Measurements from ENCODE around the gene CAPZB. TPM values are rescaled to one million over a fixed set of nuclear protein-coding genes. Genes with fewer than 3 reads are reported as not detected.

CAPZB gene
- polyA plus RNA-seq, 3 donors, result 290 to 504 (median 407) TPM

DNA sequence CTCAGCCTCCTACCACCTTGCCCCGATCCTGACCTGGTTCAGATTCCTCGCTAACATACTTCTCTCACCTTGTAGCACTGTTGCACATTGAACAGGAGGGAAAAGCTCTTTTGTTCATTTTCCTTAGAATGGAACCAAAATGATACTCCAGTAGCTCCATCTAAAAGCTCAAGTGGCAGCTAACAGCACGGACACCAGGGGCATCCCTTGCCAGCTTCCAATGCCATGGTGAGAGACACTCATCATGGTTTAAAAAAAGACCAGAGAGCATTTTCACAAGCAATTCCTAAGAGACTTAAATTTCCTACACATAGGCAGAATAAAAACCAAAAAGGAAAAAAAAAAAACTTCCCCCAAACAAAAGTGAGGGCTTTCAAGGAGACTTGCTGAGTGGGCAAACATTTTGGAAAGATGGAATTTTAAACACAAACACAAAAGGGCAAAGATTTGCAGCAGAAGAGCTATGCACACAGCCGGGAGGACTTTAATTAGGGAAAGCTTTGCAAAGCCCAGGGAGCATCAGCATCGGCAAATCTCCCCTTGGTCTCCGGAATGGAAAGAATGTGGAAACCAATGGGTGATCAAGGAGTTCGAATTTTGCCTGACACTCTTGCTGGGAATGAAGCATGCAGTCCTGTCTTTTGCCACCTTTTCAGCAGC, 84.3 kb downstream of the CAPZB start:
- peaks cover 0 to 2% (median 0%) of the 10 kb centered on the region in 3 donors for H3K27me3 Mint-ChIP-seq (ENCODE audit: low read depth in 3 of 3)
- Histone ChIP-seq H3K9ac (ENCODE audit: insufficient read depth, low read length, poor library complexity, severe bottlenecking) (no peak overlapping the region), H3K4me3 (replicated peaks in 1 of 3; ENCODE audit: low read depth in 2 of 3, low read length in 3 of 3) (no peak overlapping the region), H4K20me1 (ENCODE audit: insufficient read depth, low read length) (peaks cover 100% of the 10 kb centered on the region), H2AFZ (ENCODE audit: insufficient read depth, low read depth, low read length, poor library complexity, severe bottlenecking) (no peak overlapping the region), H3K27me3 (ENCODE audit: control insufficient read depth in 2 of 2, insufficient read depth in 2 of 2, low read length in 2 of 2) (no peaks in the 10 kb centered on the region), H3K79me2 (ENCODE audit: insufficient read depth, low read length) (peaks cover 95% of the 10 kb centered on the region), H3K4me1 (ENCODE audit: control insufficient read depth in 1 of 2, insufficient read depth in 2 of 2, low read length in 2 of 2) (no peaks in the 10 kb centered on the region), H3K27ac (ENCODE audit: low read depth in 1 of 2, low read length in 2 of 2) (no peak overlapping the region), H3K9me3 (replicated peaks in 1 of 2; ENCODE audit: control insufficient read depth in 1 of 2, insufficient read depth in 1 of 2, low read length in 2 of 2) (no peaks in the 10 kb centered on the region), H3K4me2 (replicated peaks; ENCODE audit: extremely low read depth, low read length, poor library complexity, severe bottlenecking) (no peak overlapping the region), H3K36me3 (replicated peaks in 1 of 2; ENCODE audit: control insufficient read depth in 1 of 2, insufficient read depth in 2 of 2, low read length in 2 of 2) (peaks cover 17 to 97% of the 10 kb centered on the region in 2 donors)
- intact Hi-C loops (cut with micrococcal nuclease), result no loop called here
- WGBS (ENCODE audit: insufficient coverage), result 97% methylated on average over 7 of the region's 7 CpGs
- no peak for DNase-seq
- no peaks in the 10 kb centered on the region for H3K4me1 Mint-ChIP-seq
- no peak overlapping the region for H3K27ac Mint-ChIP-seq
- H3K4me3 Mint-ChIP-seq, result no peak overlapping the region
- no peaks in the 10 kb centered on the region for H3K9me3 Mint-ChIP-seq
- H3K36me3 Mint-ChIP-seq, result peaks cover 49 to 71% of the 10 kb centered on the region in 2 donors
- TF ChIP-seq, protein P1, sequence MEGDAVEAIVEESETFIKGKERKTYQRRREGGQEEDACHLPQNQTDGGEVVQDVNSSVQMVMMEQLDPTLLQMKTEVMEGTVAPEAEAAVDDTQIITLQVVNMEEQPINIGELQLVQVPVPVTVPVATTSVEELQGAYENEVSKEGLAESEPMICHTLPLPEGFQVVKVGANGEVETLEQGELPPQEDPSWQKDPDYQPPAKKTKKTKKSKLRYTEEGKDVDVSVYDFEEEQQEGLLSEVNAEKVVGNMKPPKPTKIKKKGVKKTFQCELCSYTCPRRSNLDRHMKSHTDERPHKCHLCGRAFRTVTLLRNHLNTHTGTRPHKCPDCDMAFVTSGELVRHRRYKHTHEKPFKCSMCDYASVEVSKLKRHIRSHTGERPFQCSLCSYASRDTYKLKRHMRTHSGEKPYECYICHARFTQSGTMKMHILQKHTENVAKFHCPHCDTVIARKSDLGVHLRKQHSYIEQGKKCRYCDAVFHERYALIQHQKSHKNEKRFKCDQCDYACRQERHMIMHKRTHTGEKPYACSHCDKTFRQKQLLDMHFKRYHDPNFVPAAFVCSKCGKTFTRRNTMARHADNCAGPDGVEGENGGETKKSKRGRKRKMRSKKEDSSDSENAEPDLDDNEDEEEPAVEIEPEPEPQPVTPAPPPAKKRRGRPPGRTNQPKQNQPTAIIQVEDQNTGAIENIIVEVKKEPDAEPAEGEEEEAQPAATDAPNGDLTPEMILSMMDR (IDR thresholded peaks at IDR 0.05), result no peak

DNA sequence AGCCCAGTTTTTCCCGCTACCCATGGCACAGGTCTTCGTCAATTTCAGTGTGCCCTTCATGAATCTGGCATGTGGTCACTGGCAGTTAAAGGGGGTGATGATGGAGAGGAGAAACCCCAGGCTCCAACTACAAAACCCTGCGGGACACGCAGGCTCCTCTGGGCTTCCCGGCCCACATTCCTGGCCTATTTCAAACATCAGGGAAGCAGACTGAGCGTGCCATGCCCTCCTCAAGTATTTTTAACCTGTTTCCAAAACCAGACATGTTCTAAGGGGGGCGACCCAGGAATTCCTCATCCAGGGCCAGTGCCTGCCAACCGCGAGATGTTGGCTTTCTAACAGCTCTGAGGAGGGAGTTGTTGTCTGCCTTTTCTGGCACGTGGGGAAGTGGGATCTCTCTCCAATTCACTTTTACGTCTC, 85.1 kb downstream of the CAPZB start:
- H2AFZ ChIP-seq (ENCODE audit: insufficient read depth, low read depth, low read length, poor library complexity, severe bottlenecking), result no peak overlapping the region
- H3K4me3 ChIP-seq (replicated peaks in 1 of 3; ENCODE audit: low read depth in 2 of 3, low read length in 3 of 3), result no peak overlapping the region
- no peaks in the 10 kb centered on the region for H3K4me1 ChIP-seq (ENCODE audit: control insufficient read depth in 1 of 2, insufficient read depth in 2 of 2, low read length in 2 of 2)
- TF ChIP-seq, protein P1 (IDR thresholded peaks at IDR 0.05), result no peak
- H3K27me3 ChIP-seq (ENCODE audit: control insufficient read depth in 2 of 2, insufficient read depth in 2 of 2, low read length in 2 of 2), result no peaks in the 10 kb centered on the region
- H3K9ac ChIP-seq (ENCODE audit: insufficient read depth, low read length, poor library complexity, severe bottlenecking), result no peak overlapping the region
- H4K20me1 ChIP-seq (ENCODE audit: insufficient read depth, low read length), result peaks cover 100% of the 10 kb centered on the region
- H3K79me2 ChIP-seq (ENCODE audit: insufficient read depth, low read length), result peaks cover 95% of the 10 kb centered on the region
- H3K4me1 Mint-ChIP-seq, result no peaks in the 10 kb centered on the region
- peak overlapping the region in 2 of 7 donors; percentile 44 to 54 for H3K27ac Mint-ChIP-seq
- peaks cover 51 to 70% of the 10 kb centered on the region in 2 donors for H3K36me3 Mint-ChIP-seq
- WGBS (ENCODE audit: insufficient coverage), result 96% methylated on average over 5 of the region's 11 CpGs
- intact Hi-C loops (cut with micrococcal nuclease), result no loop called here
- H3K4me3 Mint-ChIP-seq, result no peak overlapping the region
- H3K9me3 Mint-ChIP-seq, result no peaks in the 10 kb centered on the region
- H3K36me3 ChIP-seq (replicated peaks in 1 of 2; ENCODE audit: control insufficient read depth in 1 of 2, insufficient read depth in 2 of 2, low read length in 2 of 2), result peaks cover 17 to 97% of the 10 kb centered on the region in 2 donors
- peaks cover 0 to 2% (median 0%) of the 10 kb centered on the region in 3 donors for H3K27me3 Mint-ChIP-seq (ENCODE audit: low read depth in 3 of 3)
- H3K4me2 ChIP-seq (replicated peaks; ENCODE audit: extremely low read depth, low read length, poor library complexity, severe bottlenecking), result no peak overlapping the region
- H3K27ac ChIP-seq (ENCODE audit: low read depth in 1 of 2, low read length in 2 of 2), result no peak overlapping the region
- H3K9me3 ChIP-seq (replicated peaks in 1 of 2; ENCODE audit: control insufficient read depth in 1 of 2, insufficient read depth in 1 of 2, low read length in 2 of 2), result no peaks in the 10 kb centered on the region
- no peak for DNase-seq

Measured in CD14-positive monocyte (primary cell).